ENCODE data around the gene C22orf31.

Gene C22orf31

DNA sequence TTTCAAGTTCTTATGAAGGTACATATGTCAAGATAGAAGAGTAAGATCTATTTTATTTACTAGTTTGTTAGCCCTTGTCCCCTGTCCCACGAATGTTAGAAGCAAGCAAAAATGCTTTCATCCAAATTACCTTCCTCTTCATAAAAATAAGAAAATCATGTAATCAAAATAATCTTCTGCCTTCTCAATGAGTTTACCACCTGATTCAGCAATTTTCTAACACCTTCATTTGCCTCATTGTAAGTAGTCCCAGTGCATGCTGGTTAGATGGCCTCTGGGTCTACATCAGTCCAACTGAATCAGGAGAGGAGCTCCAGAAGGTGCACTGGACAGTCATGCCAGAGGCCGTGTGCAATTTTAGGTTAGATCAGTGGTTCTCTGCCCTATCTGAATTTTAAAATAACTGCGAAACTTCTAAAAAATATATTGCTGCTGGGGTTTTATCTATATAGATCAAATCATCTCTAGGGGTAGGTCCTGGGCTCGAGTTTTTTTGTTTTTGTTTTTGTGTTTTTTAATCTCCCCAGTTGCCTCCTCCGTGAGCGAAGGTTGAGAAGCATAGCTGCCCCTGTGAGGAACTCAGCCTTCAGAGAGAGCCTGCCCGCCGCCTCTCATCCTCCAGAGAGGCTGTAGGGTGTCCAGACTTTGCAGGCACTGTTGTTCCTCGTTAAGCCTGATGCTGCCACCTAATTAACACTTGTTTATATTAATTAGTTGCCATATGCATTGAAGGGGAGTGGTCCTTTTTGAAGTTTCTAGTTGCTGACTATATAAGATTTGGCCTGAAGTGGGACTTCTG is 32.2 kb downstream of the C22orf31 start:
- no peak for DNase-seq (ENCODE audit: low read depth in 2 of 2)

DNA sequence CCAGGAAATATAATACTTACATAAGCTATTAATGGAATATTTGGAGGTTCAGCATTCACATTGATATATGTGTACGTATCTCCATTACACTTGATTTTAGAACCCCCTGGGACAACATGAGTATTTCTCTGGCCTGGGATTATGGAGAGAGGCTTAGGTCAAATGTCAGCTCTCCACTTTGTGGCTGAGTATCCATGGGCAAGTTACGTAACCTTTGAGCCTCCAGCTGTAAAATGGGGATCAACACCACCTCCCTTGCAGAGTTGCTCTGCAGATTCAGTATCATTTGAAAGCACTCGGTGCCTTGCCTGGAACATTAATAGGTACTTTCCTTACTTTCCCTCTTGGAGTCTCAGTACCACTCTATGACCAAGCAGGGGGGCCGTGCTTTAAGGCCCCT is 33.2 kb downstream of the C22orf31 start:
- DNase-seq (ENCODE audit: low read depth in 2 of 2): no peak

DNA sequence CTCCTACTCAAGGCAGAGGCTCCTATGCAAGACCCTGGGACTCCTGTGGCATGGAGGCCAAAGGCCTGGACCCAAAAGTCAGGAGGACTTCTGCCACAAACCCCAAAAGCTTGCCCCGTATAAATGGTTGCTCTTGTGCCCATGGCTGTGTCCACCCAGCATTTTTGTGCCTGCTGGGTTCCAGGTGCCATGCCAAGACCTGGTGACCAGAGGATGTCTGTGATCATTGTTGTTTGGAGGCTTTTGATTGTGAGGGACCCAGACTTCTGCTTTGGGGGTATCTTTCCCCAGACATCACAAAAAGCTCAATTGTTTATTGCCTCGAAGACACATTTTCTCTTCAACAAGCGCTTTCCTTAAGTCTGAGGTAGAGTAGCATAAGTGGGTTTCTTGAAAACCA is 35.1 kb downstream of the C22orf31 start:
- DNase-seq (ENCODE audit: low read depth in 2 of 2): no peak

DNA sequence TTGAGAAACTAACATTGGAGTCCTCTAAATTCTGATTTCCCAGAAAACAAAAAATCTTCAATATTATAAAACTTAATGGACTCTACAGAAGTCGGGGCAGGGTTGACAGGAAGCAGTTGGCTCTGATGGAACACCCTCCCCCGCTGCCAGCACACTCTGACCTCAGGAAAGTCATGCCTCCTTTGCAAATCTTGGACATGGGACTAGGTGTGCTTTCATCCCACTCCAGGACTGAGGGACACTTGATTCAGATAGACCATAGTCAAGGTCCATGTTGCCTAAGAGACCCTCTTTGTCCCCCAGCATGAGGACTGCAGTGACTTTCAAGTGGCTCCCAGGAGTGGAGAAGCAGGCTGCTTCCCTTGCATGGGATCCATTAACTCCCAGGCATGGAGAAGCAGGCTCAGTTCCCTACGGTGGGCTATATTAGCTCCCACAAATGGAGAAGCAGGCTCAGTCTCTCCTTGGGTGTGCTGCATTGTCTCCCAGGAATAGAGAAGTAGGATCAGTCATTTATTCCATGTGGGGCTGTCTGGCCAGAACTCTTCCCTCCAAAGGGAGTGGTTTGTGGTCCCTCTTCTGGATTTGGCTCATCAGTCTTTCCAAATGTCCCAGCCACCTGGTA is 38.3 kb downstream of the C22orf31 start:
- DNase-seq (ENCODE audit: low read depth in 2 of 2): no peak

DNA sequence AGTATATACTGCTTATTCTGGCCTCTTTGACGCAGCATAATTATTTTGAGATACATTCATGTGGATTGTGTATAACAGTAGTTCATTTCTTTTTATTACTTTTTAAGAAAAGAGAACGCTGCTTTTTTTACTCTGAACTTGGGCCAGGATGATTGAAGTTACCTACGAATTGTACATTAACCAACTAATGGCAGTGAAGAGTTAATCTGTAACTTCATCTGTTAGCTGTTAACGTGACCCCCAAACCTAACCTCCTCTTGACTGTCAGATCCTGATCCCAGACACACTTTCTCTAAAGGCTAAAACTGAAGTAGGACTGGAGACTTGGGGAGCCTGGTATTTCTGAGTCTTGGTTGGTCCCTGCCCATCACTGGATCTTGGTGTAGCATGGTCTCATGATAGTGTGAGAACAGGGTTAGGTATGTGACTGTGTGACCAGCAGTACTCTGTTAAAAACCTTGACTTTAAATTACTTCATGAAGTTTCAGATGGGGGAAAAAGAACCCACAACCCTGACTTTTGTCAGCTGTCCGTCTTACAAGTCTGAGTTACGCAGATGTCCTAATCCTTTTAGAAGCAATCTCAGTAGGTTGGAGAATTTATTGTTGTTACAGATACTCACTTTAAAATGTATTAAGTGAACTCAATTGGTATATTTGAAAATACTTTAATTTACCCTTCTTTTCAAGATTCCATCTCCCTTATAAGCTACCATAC is 39.4 kb downstream of the C22orf31 start:
- DNase-seq (ENCODE audit: low read depth in 2 of 2): no peak

DNA sequence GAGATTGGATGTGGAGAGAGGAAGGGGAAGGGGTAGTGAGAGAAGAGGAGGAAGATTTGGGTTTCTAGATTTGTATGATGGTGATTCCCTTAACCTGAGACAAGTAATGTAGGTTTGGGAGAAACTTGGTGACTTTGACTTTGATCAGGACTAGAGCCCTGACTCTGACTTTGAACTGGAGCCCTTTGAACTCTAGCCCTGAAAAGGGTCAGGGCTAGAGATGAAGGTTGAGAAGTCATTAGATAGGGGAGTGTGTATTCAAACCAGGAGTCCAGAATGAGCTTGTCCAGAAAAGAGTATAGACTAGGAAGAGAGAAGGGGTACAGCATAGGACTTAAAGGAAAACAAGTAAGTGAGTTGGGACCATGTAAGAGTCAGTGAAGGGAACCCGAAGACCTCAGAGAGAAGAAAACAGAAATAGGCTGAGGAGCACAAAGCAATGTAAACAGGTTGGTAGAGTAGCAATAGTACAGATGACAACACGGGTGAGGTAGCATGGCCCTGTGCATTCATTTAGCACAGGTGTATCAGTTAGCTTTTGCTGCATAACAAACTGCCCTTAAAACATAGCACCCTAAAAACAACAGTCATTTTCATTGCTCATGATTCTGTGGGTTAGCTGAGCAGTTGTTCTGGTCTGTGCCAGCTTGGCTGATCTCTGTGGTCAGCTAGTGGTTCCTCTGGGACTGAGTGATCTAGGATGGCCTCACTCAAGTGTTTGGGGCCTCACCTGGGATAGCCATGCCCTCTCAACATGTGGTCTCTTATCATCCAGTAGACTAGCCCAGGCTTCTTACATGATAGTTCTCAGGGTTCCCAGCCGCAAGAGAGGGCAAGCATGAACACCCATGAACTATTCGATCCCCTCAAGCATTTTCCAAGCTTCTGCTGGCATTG is 43.1 kb downstream of the C22orf31 start:
- DNase-seq (ENCODE audit: low read depth in 2 of 2): no peak

DNA sequence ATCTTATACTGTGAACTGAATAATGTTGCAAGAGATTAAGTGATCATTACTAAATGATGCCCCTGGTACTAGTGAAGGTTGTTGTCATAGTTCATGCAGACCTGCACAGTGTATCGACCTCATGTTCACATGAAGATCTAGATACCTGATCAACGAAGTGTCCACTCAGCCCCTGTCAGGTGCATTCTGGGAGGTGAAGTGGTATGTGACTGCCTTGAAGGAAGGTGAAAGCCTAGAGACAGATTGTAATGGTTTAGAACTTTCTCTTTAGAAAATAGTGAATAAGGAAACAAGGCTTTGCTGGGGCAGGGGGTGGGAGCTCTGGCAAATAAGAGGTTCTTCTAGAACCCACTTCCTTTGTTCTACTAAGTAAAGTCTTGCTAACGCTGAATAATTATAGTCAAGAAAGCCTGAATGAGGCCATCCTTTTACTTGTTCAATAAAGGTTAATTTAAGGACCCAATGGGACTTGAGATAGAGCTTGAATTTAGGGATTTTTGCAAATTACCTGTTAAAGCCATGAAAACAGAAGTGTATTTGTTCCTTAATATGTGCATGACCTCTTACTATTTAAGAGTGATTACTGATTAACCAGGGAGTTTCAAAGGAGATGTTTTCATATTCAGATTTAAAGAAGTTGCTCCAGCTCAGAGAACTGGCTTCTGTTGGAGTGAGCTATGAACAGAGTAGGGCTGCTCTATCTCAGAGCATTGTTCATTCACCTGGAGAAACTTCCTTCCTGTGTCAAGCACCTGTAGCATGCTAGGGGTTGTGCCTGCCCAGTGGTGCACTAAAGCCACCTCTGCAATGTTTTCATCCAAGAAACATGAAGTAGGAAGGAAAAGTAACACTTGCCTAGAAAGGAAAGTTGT is 45.3 kb downstream of the C22orf31 start:
- no peak for DNase-seq (ENCODE audit: low read depth in 2 of 2)

DNA sequence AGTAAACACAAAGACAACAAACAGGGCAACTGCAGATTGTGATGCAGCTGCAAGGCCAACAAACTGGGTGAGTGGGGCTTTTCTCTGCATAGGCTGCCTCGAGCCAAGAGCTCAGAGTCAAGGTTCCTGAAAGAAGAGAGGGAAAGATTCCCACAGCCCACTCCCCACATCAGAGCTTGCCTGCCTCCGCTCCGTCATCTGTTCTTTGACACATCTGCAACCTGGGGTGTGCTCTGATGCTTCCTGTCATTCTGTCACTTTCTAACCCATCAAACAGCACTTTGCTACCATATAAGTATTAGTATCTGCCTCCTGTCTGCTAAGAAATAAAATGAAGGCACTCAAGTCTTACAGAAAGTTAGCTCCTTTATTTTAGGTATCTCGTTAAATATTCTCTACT is 46.9 kb downstream of the C22orf31 start:
- no peak for DNase-seq (ENCODE audit: low read depth in 2 of 2)

DNA sequence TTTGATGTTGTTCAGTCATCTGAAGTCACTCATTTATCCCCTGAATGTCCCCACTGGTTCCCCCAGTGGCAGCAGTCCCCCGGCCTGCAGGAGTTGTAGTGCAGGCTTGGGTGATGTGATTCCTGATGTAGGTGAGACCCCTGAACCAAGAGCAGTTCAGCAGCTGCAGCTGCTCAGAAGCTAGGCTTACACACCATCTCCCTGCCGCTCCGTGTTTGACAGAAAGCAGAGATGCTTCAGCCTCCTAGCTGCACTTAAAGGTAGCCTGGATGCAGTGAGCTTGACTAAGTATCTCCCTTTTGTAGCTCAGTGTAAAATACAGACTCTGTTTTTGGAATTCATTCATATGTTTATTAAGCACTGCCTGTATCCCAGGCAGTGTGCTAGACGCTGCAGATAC is 47.3 kb downstream of the C22orf31 start:
- DNase-seq (ENCODE audit: low read depth in 2 of 2): no peak

DNA sequence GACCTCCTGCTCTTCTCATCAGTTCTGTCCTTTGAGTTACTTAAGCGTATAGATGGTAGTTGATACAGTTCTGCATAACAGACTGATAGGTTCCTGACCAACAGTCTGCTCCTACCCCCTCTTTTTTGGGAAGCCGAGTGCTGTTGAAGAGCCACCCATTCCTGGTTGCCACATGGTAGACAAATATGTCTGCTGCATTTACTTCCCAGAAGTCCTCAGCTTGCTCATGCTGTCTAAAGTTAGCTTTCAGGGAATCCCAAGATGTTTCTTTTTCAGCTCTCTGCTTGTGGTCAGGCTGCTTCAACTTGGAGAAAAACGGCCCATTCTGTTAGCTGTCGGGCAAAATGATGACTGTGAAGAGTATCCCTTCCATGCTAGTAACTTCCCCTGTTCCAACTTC is 48.7 kb downstream of the C22orf31 start:
- DNase-seq (ENCODE audit: low read depth in 2 of 2): no peak

DNA sequence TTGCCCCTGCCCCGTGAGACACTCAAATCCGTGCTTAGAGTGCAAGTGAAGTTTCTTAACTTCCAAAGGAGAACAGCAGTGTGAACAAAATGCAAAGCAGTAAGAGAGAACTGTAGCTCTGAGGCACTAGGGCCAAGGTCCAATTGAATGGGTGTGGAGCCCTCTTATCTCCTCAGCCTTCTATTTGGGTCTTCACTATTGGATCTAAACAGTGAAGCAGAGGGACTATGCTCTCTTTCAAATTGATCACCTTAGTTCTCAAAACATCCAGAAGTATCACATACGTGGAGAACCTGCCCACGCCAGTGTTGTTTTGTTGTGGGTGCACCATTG is 49.6 kb downstream of the C22orf31 start:
- no peak for DNase-seq (ENCODE audit: low read depth in 2 of 2)

DNA sequence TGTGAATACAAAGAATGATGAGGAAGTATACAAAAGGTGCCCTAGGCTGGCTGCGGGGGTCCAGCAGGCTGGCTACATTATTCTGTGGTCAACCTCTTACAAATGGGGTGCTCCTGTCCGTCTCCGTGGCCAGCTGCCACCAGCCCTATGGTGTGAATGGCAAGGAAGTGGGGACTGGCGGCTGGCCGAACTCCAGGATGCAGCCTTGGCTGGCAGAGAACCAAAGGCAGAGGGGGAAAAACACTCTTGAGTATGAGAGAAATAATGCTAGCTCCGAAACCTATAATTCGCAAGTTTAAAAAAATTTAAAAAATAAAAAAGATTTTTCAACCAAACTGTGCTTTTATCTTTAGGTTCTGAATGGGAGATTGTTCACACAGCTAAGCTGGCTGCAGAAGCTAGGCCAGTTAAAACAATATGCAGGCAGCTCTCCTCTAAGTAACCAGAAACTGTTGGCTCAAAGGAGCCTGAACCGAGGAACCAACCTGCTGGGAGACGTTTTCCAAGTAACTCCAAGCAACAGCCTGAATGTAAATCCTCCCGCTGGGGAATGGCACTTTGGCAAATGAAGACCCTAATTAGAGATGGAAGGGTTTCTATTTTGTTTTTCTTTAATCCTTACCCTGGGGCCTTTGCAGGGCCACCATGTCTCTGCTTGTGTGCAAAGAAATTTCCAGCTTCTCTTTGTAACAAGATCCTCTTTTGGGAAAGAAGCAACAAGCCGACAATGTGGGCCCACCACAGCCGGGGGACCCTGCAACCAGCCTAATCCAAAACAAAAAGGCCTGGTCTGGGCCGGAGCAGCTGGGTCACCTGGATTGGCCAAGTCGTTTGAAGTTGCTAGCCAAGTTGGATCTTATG is 50.2 kb downstream of the C22orf31 start:
- DNase-seq (ENCODE audit: low read depth in 2 of 2): no peak

DNA sequence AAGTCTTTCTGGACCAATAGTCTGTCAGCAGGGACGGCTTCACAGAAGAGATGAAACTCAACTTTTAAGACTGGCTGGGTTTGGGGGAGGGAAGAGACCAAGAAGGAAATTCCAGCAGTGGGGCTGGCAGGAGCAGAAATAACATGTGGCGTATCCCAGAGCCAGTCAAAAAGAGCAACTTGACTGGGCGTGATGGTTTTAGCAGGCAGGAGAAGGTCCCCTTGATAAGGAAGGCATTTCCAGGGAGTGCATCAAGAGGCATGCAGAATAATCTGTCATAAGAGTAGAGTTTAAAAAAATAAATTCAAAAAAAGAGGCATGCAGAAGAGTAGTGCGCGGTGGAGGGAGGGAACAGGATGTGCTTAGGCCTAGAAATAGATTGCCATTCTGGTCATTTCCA is 52.5 kb downstream of the C22orf31 start:
- no peak for DNase-seq (ENCODE audit: low read depth in 2 of 2)

Measured in stimulated activated CD4-positive, alpha-beta T cell treated with anti-CD3 and anti-CD28 coated beads, Interleukin-1b, Interleukin-23, amount 100 ng/mL, for 1 hour (primary cell).